HG02970 (cell line): ENCODE results near the gene PRM1.

Experiments used
- ATAC-seq: cut with Tn5 transposase; IDR thresholded peaks from one replicate; pipeline ENCODE4 v1.9.1; 2021; ENCODE audit warnings: mild to moderate bottlenecking, moderate library complexity, moderate number of reproducible peaks; ENCODE audit not compliant: unreplicated experiment, low FRiP score

The PRM1 gene

GRCh38 chr16:11276143-11276895 is 4.8 kb downstream of the PRM1 start, which contains the start of gene PRM2:
Gene PRM2, minus strand, starts transcription at chr16:11276480. Its CDS starts 110 bp downstream, at chr16:11276370.
- ATAC-seq = no peak

- no peak for ATAC-seq
Observed at GRCh38 chr16:11274964-11275363, 6.2 kb downstream of the PRM1 start.

- ATAC-seq = no peak
Observed at GRCh38 chr16:11273721-11274324, 7.3 kb downstream of the PRM1 start.

GRCh38 chr16:11272921-11273720 is 8.0 kb downstream of the PRM1 start, which contains the start of gene PRM3:
Gene PRM3, minus strand, starts transcription at chr16:11273629. Its CDS starts 34 bp downstream, at chr16:11273595.
- no peak for ATAC-seq

- ATAC-seq = no peak
Observed at GRCh38 chr16:11272484-11272883, 8.6 kb downstream of the PRM1 start.

- no peak for ATAC-seq
Observed at GRCh38 chr16:11271610-11272009, 9.5 kb downstream of the PRM1 start.

GRCh38 chr16:11270602-11271162 is 10.4 kb downstream of the PRM1 start:
- ATAC-seq = no peak

GRCh38 chr16:11268921-11269375 is 12.2 kb downstream of the PRM1 start, which contains the start of gene TNP2:
Gene TNP2, minus strand, starts transcription at chr16:11269325. Its CDS starts 63 bp downstream, at chr16:11269262.
- no peak for ATAC-seq

- ATAC-seq = no peak
Observed at GRCh38 chr16:11265124-11265523, 16.0 kb downstream of the PRM1 start.

GRCh38 chr16:11264155-11264832 is 16.8 kb downstream of the PRM1 start:
- ATAC-seq = no peak

GRCh38 chr16:11263737-11264136 is 17.4 kb downstream of the PRM1 start:
- no peak for ATAC-seq

GRCh38 chr16:11262915-11263314 is 18.2 kb downstream of the PRM1 start:
- no peak for ATAC-seq

- no peak for ATAC-seq
Observed at GRCh38 chr16:11260596-11260966, 20.5 kb downstream of the PRM1 start.

GRCh38 chr16:11259655-11260595 is 21.2 kb downstream of the PRM1 start:
- ATAC-seq = no peak

GRCh38 chr16:11258553-11259492 is 22.3 kb downstream of the PRM1 start:
- no peak for ATAC-seq

- no peak for ATAC-seq
Observed at GRCh38 chr16:11257131-11257938, 23.8 kb downstream of the PRM1 start.

- no peak for ATAC-seq
Observed at GRCh38 chr16:11256661-11257130, 24.4 kb downstream of the PRM1 start.
